ENCODE data around the gene VN1R5. TPM values are rescaled to one million over a fixed set of nuclear protein-coding genes. Genes with fewer than 3 reads are reported as not detected.

The VN1R5 gene
- total RNA-seq, 1 experiment from 2014 or later = not detected

GRCh38 chr1:247294282-247294681, 38.4 kb downstream of the VN1R5 start:
- no TSS peak for BruUV-seq (replicated peaks)
- intact Hi-C loops (cut with micrococcal nuclease) = loop anchor here (1.0 kb wide), 1 partner anchor 362 kb away; no protein-coding TSS in a partner anchor
- TF ChIP-seq, protein P1, sequence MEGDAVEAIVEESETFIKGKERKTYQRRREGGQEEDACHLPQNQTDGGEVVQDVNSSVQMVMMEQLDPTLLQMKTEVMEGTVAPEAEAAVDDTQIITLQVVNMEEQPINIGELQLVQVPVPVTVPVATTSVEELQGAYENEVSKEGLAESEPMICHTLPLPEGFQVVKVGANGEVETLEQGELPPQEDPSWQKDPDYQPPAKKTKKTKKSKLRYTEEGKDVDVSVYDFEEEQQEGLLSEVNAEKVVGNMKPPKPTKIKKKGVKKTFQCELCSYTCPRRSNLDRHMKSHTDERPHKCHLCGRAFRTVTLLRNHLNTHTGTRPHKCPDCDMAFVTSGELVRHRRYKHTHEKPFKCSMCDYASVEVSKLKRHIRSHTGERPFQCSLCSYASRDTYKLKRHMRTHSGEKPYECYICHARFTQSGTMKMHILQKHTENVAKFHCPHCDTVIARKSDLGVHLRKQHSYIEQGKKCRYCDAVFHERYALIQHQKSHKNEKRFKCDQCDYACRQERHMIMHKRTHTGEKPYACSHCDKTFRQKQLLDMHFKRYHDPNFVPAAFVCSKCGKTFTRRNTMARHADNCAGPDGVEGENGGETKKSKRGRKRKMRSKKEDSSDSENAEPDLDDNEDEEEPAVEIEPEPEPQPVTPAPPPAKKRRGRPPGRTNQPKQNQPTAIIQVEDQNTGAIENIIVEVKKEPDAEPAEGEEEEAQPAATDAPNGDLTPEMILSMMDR (IDR thresholded peaks at IDR 0.05; ENCODE audit: unreplicated experiment) = no peak
- H3K4me1 Mint-ChIP-seq (ENCODE audit: insufficient read depth, unreplicated experiment) = no peaks in the 10 kb centered on the region
- no peak overlapping the region for H3K27ac Mint-ChIP-seq (ENCODE audit: low read depth, unreplicated experiment)
- H3K9me3 Mint-ChIP-seq (ENCODE audit: unreplicated experiment) = peaks cover 3% of the 10 kb centered on the region
- ChIA-PET CTCF (interaction anchor here (0.5 to 1.6 kb wide), 3 partner anchors 11 to 161 kb away, joined by 3 to 6 read pairs (median 4); no protein-coding TSS in a partner anchor), POLR2A (interaction anchor here (1.1 kb wide), 1 partner anchor 19 kb away, joined by 3 read pairs; no protein-coding TSS in a partner anchor)
- no peak overlapping the region for H3K4me3 Mint-ChIP-seq (ENCODE audit: unreplicated experiment)
- no peaks in the 10 kb centered on the region for H3K27me3 Mint-ChIP-seq (ENCODE audit: insufficient read depth, unreplicated experiment)
- peak; percentile 38 for DNase-seq (ENCODE audit: unreplicated experiment)
- peaks cover 3% of the 10 kb centered on the region for H3K36me3 Mint-ChIP-seq (ENCODE audit: insufficient read depth, unreplicated experiment)

DNA sequence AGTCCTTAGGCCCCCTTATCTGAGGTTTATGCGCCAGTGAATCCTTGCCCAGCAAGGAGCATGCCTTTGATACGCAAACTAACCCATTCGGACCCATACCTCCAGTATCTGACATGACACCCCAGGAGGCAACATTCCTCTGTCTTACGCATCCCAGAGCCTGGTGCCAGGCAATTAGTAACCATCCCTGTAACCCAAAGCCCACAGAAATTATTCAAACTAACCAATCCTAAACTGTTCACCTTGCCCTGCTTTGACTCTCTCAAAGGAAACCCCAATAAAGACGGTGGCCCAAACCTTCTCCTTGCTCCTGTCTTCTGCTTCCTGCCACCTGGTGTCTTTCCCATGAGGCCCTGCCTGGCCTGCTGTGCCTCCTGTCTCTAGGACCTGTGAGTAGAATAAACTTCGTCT, 39.4 kb downstream of the VN1R5 start:
- Mint-ChIP-seq H3K27me3 (ENCODE audit: insufficient read depth, unreplicated experiment) (no peaks in the 10 kb centered on the region), H3K4me3 (ENCODE audit: unreplicated experiment) (no peak overlapping the region), H3K9me3 (ENCODE audit: unreplicated experiment) (no peaks in the 10 kb centered on the region), H3K36me3 (ENCODE audit: insufficient read depth, unreplicated experiment) (peaks cover 13% of the 10 kb centered on the region), H3K27ac (ENCODE audit: low read depth, unreplicated experiment) (no peak overlapping the region), H3K4me1 (ENCODE audit: insufficient read depth, unreplicated experiment) (no peaks in the 10 kb centered on the region)
- no TSS peak for BruUV-seq (replicated peaks)
- intact Hi-C loops (cut with micrococcal nuclease) = no loop called here
- TF ChIP-seq, protein P1 (IDR thresholded peaks at IDR 0.05; ENCODE audit: unreplicated experiment) = no peak
- ChIA-PET CTCF (no interaction called here), POLR2A (no interaction called here)
- no peak for DNase-seq (ENCODE audit: unreplicated experiment)

GRCh38 chr1:247295746-247296145, 39.9 kb downstream of the VN1R5 start:
- no TSS peak for BruUV-seq (replicated peaks)
- no peaks in the 10 kb centered on the region for H3K9me3 Mint-ChIP-seq (ENCODE audit: unreplicated experiment)
- peaks cover 15% of the 10 kb centered on the region for H3K36me3 Mint-ChIP-seq (ENCODE audit: insufficient read depth, unreplicated experiment)
- no peak overlapping the region for H3K4me3 Mint-ChIP-seq (ENCODE audit: unreplicated experiment)
- CTCF ChIA-PET = interaction anchor here (0.6 kb wide), 1 partner anchor 194 kb away, joined by 3 read pairs; no protein-coding TSS in a partner anchor
- POLR2A ChIA-PET = no interaction called here
- TF ChIP-seq, protein P1 (IDR thresholded peaks at IDR 0.05; ENCODE audit: unreplicated experiment) = no peak
- H3K27me3 Mint-ChIP-seq (ENCODE audit: insufficient read depth, unreplicated experiment) = no peaks in the 10 kb centered on the region
- DNase-seq (ENCODE audit: unreplicated experiment) = no peak
- intact Hi-C loops (cut with micrococcal nuclease) = no loop called here
- H3K4me1 Mint-ChIP-seq (ENCODE audit: insufficient read depth, unreplicated experiment) = no peaks in the 10 kb centered on the region
- H3K27ac Mint-ChIP-seq (ENCODE audit: low read depth, unreplicated experiment) = no peak overlapping the region

DNA sequence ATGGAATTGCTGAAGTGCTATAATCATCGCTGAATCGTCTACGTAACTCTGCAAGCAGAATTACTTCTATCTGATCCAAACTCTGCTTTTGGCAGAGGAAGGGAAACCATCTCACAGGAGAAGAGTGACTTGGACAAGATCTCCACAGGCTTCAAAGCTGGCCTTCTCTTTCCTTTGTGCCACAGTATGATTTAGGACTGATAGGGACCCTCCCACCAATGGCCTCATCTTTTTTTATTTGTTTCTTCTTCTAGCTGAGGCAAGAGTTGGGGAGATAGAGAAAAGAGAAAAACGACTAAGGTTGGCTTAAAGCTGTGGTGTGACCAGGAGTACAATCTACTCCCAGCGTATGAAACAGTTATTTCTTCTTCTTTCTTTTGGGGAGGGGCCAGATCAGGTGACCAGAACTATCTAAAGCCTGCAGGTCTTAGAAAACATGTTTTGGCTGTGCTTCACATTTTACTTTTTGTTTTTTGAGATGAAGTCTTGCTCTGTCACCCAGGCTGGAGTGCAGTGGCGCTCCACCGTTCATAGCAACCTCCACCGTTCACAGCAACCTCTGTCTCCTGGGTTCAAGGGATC, 40.8 kb downstream of the VN1R5 start:
- POLR2A ChIA-PET = no interaction called here
- no TSS peak for BruUV-seq (replicated peaks)
- DNase-seq (ENCODE audit: unreplicated experiment) = no peak
- intact Hi-C loops (cut with micrococcal nuclease) = no loop called here
- TF ChIP-seq, protein P1 (IDR thresholded peaks at IDR 0.05; ENCODE audit: unreplicated experiment) = no peak
- no peak overlapping the region for H3K4me3 Mint-ChIP-seq (ENCODE audit: unreplicated experiment)
- CTCF ChIA-PET = interaction anchor here (0.5 to 1.4 kb wide), 4 partner anchors 9 to 193 kb away, joined by 3 read pairs; no protein-coding TSS in a partner anchor
- H3K27me3 Mint-ChIP-seq (ENCODE audit: insufficient read depth, unreplicated experiment) = no peaks in the 10 kb centered on the region
- H3K4me1 Mint-ChIP-seq (ENCODE audit: insufficient read depth, unreplicated experiment) = no peaks in the 10 kb centered on the region
- H3K27ac Mint-ChIP-seq (ENCODE audit: low read depth, unreplicated experiment) = no peak overlapping the region
- peaks cover 18% of the 10 kb centered on the region for H3K36me3 Mint-ChIP-seq (ENCODE audit: insufficient read depth, unreplicated experiment)
- H3K9me3 Mint-ChIP-seq (ENCODE audit: unreplicated experiment) = no peaks in the 10 kb centered on the region

All from MCF 10A (cell line).